ENCODE measurements around the gene GIGYF1.

GIGYF1 gene

DNA sequence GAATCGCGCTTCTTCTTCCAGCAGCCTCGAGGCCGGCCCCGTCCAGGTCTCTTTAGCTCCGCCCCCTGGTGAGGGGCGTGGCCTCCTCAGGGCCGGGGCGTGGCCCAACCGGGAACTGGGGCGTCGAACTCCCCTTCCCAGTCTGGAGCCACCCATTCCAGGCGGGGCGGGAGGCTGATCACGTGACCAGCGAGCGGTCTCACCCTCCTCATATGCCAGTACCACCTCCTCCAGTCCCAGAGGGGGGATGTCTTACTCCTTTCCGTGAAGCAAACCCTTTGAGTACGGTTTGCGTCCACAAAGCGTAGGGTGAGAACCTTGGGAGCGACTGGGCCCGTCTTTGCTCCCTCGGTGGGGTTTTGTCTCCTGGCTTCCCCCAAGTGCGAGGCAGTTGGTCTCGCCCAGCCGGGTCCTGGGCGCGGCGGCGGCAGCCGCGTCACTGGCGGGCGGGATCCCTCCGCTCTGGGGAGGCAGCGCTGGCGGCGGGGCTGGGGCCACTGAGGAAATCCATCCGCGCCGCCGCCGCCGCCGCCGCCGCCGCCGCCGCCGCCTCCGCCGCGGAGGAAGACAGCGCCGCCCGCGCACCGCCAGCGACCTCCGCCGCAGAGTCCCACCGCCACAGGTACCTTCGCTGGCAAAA lies 20.6 kb downstream of the GIGYF1 start, which contains the start of gene GNB2:
GNB2 (plus strand) TSS at position 439 of the 640 bp plus-strand sequence. CDS start 2,526 bp downstream, outside the sequence.
- peak; percentile 71 for ATAC-seq

DNA sequence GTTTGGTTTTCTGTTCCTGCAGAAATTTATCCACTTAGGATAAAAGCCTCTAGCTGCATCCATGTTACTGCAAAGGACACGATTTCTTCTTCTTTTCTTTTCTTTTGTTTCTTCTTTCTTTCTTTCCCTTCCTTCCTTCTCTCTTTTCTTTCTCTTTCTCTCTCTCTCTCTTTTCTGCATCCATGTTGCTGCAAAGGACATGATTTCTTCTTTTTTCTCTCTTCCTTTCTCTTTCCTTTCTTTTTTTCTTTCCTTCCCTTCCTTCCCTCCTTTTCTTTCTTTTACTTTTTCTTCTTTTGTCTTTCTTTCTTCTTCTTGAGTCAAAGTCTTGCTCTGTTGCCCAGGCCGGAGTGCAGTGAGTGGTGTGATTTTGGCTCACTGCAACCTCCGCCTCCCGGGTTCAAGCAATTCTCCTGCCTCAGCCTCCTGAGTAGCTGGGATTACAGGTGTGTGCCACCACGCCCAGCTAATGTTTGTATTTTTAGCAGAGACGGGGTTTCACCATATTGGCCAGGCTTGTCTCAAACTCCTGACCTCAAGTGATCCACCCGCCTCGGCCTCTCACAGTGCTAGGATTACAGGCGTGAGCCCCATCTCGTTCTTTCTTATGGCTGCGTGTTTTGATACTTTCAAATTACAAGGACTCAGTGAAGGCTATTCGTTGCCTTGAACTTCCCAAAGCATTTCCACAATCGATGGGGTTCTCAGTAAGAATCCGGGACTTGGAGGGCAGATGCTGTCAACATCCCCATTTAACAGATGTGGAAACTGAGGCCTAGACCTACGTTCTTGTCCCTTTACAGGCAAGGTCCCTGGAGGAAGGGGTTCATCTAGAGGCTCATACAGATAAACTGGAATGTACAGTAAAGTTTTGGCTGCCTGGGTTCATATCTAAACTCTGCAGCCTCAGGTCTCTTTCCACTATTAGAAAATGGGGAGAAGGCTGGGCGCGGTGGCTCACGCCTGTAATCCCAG lies 22.4 kb downstream of the GIGYF1 start:
- TF ChIP-seq CSDC2 (CRISPR knock-in tag; IDR thresholded peaks at IDR 0.05) = no peak
- no peak for TF ChIP-seq PPARA (CRISPR knock-in tag; IDR thresholded peaks at IDR 0.05; ENCODE audit: borderline replicate concordance)
- TF ChIP-seq, protein P1, sequence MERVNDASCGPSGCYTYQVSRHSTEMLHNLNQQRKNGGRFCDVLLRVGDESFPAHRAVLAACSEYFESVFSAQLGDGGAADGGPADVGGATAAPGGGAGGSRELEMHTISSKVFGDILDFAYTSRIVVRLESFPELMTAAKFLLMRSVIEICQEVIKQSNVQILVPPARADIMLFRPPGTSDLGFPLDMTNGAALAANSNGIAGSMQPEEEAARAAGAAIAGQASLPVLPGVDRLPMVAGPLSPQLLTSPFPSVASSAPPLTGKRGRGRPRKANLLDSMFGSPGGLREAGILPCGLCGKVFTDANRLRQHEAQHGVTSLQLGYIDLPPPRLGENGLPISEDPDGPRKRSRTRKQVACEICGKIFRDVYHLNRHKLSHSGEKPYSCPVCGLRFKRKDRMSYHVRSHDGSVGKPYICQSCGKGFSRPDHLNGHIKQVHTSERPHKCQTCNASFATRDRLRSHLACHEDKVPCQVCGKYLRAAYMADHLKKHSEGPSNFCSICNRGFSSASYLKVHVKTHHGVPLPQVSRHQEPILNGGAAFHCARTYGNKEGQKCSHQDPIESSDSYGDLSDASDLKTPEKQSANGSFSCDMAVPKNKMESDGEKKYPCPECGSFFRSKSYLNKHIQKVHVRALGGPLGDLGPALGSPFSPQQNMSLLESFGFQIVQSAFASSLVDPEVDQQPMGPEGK (CRISPR knock-in tag; IDR thresholded peaks at IDR 0.05; ENCODE audit: borderline replicate concordance) = no peak
- 0 out of 2 replicates have a peak, but pooled peaks have one; percentile 13 for TF ChIP-seq RARB (CRISPR knock-in tag; IDR thresholded peaks at IDR 0.05)
- TF ChIP-seq, protein P2, sequence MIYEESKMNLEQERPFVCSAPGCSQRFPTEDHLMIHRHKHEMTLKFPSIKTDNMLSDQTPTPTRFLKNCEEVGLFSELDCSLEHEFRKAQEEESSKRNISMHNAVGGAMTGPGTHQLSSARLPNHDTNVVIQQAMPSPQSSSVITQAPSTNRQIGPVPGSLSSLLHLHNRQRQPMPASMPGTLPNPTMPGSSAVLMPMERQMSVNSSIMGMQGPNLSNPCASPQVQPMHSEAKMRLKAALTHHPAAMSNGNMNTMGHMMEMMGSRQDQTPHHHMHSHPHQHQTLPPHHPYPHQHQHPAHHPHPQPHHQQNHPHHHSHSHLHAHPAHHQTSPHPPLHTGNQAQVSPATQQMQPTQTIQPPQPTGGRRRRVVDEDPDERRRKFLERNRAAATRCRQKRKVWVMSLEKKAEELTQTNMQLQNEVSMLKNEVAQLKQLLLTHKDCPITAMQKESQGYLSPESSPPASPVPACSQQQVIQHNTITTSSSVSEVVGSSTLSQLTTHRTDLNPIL (CRISPR knock-in tag; IDR thresholded peaks at IDR 0.05; ENCODE audit: low read depth) = no peak
- no peak for TF ChIP-seq TCF4 (CRISPR knock-in tag; IDR thresholded peaks at IDR 0.05; ENCODE audit: borderline replicate concordance)
- no peak for TF ChIP-seq ZFP3 (CRISPR knock-in tag; IDR thresholded peaks at IDR 0.05)
- no peak for ATAC-seq

More for the DNA sequence above, 20.6 kb downstream of the GIGYF1 start, which contains the start of gene GNB2:
- TF ChIP-seq ZFP30 (CRISPR knock-in tag; IDR thresholded peaks at IDR 0.05) = no peak
- no peak; the same call in 1 of the 2 replicates for TF ChIP-seq GLIS3 (CRISPR knock-in tag; IDR thresholded peaks at IDR 0.05)
- TF ChIP-seq, protein P1 (CRISPR knock-in tag; IDR thresholded peaks at IDR 0.05; ENCODE audit: borderline replicate concordance) = no peak
- 0 out of 2 replicates have a peak, but pooled peaks have one; percentile 48 for TF ChIP-seq BACH2 (CRISPR knock-in tag; IDR thresholded peaks at IDR 0.05; ENCODE audit: borderline replicate concordance)
- no peak for TF ChIP-seq ZC3H10 (CRISPR knock-in tag; IDR thresholded peaks at IDR 0.05)
- TF ChIP-seq, protein P3, sequence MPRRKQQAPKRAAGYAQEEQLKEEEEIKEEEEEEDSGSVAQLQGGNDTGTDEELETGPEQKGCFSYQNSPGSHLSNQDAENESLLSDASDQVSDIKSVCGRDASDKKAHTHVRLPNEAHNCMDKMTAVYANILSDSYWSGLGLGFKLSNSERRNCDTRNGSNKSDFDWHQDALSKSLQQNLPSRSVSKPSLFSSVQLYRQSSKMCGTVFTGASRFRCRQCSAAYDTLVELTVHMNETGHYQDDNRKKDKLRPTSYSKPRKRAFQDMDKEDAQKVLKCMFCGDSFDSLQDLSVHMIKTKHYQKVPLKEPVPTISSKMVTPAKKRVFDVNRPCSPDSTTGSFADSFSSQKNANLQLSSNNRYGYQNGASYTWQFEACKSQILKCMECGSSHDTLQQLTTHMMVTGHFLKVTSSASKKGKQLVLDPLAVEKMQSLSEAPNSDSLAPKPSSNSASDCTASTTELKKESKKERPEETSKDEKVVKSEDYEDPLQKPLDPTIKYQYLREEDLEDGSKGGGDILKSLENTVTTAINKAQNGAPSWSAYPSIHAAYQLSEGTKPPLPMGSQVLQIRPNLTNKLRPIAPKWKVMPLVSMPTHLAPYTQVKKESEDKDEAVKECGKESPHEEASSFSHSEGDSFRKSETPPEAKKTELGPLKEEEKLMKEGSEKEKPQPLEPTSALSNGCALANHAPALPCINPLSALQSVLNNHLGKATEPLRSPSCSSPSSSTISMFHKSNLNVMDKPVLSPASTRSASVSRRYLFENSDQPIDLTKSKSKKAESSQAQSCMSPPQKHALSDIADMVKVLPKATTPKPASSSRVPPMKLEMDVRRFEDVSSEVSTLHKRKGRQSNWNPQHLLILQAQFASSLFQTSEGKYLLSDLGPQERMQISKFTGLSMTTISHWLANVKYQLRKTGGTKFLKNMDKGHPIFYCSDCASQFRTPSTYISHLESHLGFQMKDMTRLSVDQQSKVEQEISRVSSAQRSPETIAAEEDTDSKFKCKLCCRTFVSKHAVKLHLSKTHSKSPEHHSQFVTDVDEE (CRISPR knock-in tag; IDR thresholded peaks at IDR 0.05) = no peak; the same call in 1 of the 2 replicates
- TF ChIP-seq RARB (CRISPR knock-in tag; IDR thresholded peaks at IDR 0.05) = no peak
- TF ChIP-seq, protein P4, sequence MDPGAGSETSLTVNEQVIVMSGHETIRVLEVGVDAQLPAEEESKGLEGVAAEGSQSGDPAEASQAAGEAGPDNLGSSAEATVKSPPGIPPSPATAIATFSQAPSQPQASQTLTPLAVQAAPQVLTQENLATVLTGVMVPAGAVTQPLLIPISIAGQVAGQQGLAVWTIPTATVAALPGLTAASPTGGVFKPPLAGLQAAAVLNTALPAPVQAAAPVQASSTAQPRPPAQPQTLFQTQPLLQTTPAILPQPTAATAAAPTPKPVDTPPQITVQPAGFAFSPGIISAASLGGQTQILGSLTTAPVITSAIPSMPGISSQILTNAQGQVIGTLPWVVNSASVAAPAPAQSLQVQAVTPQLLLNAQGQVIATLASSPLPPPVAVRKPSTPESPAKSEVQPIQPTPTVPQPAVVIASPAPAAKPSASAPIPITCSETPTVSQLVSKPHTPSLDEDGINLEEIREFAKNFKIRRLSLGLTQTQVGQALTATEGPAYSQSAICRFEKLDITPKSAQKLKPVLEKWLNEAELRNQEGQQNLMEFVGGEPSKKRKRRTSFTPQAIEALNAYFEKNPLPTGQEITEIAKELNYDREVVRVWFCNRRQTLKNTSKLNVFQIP (CRISPR knock-in tag; IDR thresholded peaks at IDR 0.05; ENCODE audit: borderline replicate concordance, low read depth) = peak; percentile 86; the same call in 1 of the 2 replicates
- no peak for TF ChIP-seq TCF4 (CRISPR knock-in tag; IDR thresholded peaks at IDR 0.05; ENCODE audit: borderline replicate concordance)
- TF ChIP-seq CSDC2 (CRISPR knock-in tag; IDR thresholded peaks at IDR 0.05) = peak; percentile 74; the same call in 1 of the 2 replicates
- no peak for TF ChIP-seq TOX (CRISPR knock-in tag; IDR thresholded peaks at IDR 0.05; ENCODE audit: borderline replicate concordance)
- no peak for TF ChIP-seq SNAI2 (CRISPR knock-in tag; IDR thresholded peaks at IDR 0.05)
- TF ChIP-seq ISL1 (CRISPR knock-in tag; IDR thresholded peaks at IDR 0.05) = no peak
- TF ChIP-seq, protein P2 (CRISPR knock-in tag; IDR thresholded peaks at IDR 0.05; ENCODE audit: low read depth) = no peak
- TF ChIP-seq, protein P5, sequence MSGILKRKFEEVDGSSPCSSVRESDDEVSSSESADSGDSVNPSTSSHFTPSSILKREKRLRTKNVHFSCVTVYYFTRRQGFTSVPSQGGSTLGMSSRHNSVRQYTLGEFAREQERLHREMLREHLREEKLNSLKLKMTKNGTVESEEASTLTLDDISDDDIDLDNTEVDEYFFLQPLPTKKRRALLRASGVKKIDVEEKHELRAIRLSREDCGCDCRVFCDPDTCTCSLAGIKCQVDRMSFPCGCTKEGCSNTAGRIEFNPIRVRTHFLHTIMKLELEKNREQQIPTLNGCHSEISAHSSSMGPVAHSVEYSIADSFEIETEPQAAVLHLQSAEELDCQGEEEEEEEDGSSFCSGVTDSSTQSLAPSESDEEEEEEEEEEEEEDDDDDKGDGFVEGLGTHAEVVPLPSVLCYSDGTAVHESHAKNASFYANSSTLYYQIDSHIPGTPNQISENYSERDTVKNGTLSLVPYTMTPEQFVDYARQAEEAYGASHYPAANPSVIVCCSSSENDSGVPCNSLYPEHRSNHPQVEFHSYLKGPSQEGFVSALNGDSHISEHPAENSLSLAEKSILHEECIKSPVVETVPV (CRISPR knock-in tag; IDR thresholded peaks at IDR 0.05) = no peak
- no peak for TF ChIP-seq ZNF565 (CRISPR knock-in tag; conservative IDR thresholded peaks at IDR 0.05; ENCODE audit: low read depth)
- TF ChIP-seq PPARA (CRISPR knock-in tag; IDR thresholded peaks at IDR 0.05; ENCODE audit: borderline replicate concordance) = no peak; the same call in 1 of the 2 replicates
- TF ChIP-seq ZNF8 (CRISPR knock-in tag; IDR thresholded peaks at IDR 0.05) = no peak
- no peak for TF ChIP-seq ESRRG (CRISPR knock-in tag; IDR thresholded peaks at IDR 0.05)
- peak; percentile 76 for TF ChIP-seq ZFP3 (CRISPR knock-in tag; IDR thresholded peaks at IDR 0.05)
- no peak for TF ChIP-seq ARNTL (CRISPR knock-in tag; IDR thresholded peaks at IDR 0.05; ENCODE audit: borderline replicate concordance, low read depth)
- TF ChIP-seq OSR1 (CRISPR knock-in tag; IDR thresholded peaks at IDR 0.05) = no peak

Measured in SK-N-SH treated with all-trans-retinoic acid at 6 μM for 48 hours (cell line).